ENCODE measurements around the gene OR51F2.

DNA sequence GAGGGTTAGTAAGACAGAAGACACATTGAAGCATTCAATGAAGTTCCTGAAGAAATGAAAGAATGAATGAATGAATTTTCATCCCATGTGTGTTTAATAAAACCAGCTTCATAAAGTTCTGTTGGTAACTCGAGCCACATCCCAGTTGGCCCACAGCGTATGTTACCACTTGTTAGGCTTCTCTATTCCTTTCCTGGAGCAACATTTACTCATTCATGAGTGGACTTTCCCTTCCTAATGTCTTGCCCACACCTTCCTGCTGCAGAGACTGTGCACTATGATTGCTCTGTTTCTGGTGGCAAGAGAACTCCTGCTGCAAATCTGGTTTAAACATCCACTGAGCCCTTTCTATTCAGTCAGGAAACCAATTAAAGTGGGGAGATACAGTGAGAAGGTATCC, 23.9 kb upstream of the OR51F2 start:
- TF ChIP-seq GATA3 (IDR thresholded peaks at IDR 0.05; ENCODE audit: low read depth, low read length): no peak
- TF ChIP-seq GATA2 (IDR thresholded peaks at IDR 0.05; ENCODE audit: low read depth, low read length): no peak

Data from SH-SY5Y (cell line).